Posterior cingulate gyrus (tissue), 11 donors: Measurements from ENCODE around the gene USP7.
"Not testable (repeated sequence)": the region's sequence is repeated elsewhere in the genome, so short reads cannot be mapped to it uniquely, and the experiment has no call there.

Experiments used
- DNase-seq, 10 donors: peaks; one replicate each; pipeline versions ENCODE4 v3.0.0 to v3.0.0-alpha.2; 2020 to 2021; ENCODE audit warnings: mixed read lengths in 3 of 10
- intact Hi-C: fragments of 100-400 bp; cut with DNase I; formaldehyde crosslinking; loops from one replicate; pipeline ENCODE4 v1.15.1; 2023

The USP7 gene

DNA sequence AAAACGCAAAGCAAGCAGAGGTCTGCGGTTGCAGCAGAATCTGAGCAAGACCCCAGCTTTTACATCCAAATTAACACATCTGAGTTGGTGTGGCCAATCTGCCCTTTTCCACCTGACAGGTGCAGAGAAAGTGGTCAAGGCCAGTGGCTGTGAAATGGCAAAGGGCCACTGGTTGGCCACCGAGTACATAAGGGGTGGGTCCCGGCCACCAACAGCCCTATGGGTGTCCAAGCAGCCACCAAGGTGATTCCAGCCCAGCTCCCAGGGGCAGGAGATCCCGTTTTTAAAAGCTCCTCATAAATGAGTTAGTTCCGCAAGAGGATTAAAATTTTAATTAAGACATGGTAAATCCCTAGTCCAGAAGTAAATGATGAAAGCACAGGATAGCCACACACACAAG lies 29.1 kb downstream of the USP7 start:
- intact Hi-C loops, result no loop called here

DNA sequence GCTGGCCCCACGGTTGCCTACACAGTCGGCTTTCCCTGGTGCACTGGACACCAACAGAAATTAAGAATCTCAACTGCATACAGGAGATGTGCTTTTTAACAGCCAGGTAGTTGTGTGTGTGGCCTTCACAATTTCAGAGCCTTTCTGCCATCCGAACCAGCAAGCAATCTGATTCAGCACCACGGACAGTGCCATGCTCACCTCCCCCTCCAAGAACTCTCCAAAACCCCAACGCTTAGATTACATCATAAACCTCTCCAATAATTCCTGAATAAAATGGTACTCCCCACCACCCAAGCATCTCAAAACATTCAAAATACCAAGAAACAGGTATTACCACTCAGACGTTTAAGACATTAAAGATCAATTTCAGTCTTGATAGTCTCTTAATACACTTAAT lies 31.8 kb downstream of the USP7 start:
- peak in 2 of 10 donors; percentile 40 to 84 for DNase-seq

More for the DNA sequence above, 29.1 kb downstream of the USP7 start:
- DNase-seq, result peak in 1 of 10 donors; percentile 66

DNA sequence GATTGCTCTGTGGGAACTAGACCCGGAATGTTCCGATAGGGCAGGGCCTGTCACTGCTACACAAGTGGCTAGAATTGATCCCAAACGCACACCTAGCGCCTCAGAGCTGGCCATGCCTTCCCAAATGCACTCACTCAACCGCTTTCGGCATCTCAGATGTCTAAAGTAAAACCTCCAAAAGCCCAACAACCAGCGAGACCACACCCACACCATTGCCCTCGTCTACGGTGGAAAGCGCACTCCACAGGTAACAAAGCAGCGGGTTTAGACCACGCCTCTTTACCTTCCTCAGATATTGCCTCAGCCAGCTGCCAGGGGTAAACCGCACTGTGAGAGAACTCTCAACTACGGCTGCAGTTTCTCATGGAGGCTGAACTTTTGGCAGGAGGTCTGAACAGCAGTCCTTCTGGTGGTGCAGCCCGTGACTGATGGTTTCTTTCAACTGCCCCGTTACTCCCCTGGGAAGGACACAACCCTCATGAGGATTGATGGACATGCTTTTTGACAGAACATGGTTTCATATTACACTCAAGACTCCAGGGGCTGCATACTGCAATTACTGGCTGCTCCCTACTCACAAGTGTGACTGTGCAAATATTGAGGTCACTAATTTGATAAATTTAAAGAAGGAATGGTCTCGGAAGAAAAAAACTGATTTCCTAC lies 34.5 kb downstream of the USP7 start:
- no peak for DNase-seq
- intact Hi-C loops, result no loop called here

More for the DNA sequence above, 31.8 kb downstream of the USP7 start:
- intact Hi-C loops, result no loop called here

DNA sequence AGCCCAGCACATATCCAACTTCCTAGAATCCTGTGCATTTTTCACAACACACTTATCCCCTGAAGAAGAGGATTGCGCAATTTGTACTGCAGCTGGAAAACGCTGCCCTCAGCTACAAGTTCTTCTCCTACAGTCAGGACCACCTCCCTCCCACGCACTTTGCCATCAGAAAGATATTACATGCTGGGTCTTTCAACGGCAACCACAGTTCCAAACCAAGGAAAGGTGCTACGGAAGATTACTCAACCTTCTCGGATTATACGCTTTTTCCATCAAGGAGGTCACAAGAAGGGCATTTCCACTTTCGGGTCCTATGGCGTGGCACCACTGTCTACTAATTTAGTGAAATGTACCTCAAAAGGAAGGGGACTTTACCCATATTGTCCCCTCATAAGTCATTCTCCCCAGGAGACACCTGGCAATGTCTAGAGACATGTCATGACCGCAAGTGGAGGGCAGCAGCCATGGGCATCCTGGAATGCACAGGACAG lies 35.2 kb downstream of the USP7 start:
- peak in 1 of 10 donors; percentile 54 for DNase-seq
- intact Hi-C loops, result no loop called here

DNA sequence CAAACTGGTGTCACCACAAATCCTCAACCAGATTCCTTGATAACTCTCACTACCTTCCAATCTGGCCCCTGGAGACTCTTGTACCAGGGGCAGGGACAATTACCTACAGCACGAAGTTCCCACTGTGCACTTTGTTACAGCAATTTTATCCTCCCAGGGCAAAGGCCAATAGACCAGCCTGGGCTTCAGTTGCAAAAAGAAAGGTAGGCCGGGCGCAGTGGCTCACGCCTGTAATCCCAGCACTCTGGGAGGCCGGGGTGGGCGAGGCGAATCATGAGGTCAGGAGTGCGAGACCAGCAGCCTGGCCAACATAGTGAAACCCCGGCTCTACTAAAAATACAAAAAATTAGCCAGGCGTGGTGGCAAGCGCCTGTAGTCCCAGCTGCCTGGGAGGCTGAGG lies 36.9 kb downstream of the USP7 start:
- intact Hi-C loops, result no loop called here
- DNase-seq, result peak in 1 of 10 donors; percentile 64

DNA sequence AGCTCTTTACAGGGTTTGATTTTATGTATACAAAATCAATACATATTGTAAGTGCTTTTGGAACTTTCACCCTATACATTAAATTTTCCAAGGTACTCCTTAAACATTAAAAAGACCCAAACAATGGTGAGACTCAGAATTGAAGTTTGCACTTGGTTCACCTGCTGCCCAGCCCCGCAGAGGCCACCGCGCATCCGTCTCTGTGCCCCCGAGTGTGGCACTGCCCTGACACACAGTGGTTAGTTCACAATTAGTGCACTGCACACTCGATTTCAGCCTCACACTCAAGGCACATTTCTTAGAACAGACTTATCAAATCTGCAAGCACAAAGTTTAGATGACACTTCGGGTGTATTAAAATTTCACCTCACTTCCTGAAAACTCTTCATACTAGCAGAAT lies 38.3 kb downstream of the USP7 start:
- intact Hi-C loops, result no loop called here

DNA sequence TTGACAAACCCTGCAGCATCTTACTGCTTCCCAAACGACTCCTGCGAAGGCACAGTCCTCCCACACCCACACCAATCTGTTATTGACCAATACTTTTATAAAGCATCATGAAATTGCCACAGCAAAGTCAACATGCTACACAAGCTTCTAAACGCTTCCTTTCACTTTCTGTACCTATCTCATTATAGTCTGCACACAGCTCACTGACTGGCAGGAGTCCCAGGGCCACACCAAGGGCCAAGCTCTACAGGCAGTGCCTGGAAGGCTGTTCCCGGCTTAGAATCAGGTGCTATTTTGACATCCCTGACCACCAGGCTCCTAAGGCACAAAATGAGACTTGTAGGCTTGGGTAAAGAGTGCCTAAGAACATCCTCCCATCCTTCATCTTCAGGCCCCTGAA lies 39.5 kb downstream of the USP7 start:
- intact Hi-C loops, result no loop called here
- DNase-seq, result peak in 2 of 10 donors; percentile 20 to 32

More for the DNA sequence above, 38.3 kb downstream of the USP7 start:
- DNase-seq, result peak in 1 of 10 donors; percentile 59

DNA sequence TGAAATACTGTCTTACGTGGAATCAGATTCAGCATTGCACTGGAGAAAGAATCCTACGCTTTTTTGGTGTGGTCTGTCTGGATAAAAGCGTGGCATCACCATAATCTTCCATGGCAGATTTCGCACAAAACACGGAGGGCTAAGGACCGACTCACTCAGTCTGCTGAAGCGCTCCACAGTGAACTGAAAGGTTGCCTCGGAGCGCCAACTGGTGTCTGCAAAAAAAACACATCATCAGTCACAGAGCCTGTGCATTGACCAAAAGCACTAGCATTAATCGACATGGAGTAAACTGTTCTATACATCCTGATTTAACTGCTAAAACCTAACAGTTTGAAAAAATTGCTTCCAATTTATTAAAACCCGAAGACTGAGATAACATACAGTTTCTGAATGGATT lies 40.5 kb downstream of the USP7 start:
- intact Hi-C loops, result no loop called here
- peak in 8 of 10 donors; percentile 23 to 90 (median 42) for DNase-seq

DNA sequence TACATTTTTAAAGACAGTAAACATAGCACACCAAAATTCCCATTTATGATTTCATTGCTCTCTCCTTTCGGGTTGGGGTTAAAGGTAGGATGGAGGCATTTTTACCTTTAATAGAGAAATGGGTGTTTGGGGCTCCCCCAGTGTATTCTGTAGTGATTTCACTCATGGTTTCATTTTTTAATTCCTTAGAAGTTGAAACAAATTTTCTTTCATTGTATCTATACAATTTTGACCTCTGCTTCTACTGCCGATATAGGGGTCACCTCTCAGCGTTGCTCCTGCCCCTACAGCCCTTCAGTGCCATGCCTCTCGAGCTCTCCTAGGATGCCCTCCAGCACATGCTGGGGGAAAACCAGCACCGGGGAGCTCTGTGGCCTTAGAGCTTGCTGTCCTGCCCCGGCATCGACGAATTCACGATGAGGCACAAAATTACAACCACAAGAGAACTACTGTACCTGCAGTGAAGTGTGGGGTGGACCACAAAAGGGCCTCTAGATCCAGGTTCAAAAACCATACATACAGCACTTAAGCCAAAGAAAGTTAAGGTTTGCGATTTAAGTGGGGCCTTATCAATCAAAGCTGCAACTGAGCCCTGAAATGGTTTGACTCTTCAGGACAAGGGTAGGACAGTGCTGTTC lies 42.2 kb downstream of the USP7 start:
- DNase-seq, result no peak
- intact Hi-C loops, result no loop called here

DNA sequence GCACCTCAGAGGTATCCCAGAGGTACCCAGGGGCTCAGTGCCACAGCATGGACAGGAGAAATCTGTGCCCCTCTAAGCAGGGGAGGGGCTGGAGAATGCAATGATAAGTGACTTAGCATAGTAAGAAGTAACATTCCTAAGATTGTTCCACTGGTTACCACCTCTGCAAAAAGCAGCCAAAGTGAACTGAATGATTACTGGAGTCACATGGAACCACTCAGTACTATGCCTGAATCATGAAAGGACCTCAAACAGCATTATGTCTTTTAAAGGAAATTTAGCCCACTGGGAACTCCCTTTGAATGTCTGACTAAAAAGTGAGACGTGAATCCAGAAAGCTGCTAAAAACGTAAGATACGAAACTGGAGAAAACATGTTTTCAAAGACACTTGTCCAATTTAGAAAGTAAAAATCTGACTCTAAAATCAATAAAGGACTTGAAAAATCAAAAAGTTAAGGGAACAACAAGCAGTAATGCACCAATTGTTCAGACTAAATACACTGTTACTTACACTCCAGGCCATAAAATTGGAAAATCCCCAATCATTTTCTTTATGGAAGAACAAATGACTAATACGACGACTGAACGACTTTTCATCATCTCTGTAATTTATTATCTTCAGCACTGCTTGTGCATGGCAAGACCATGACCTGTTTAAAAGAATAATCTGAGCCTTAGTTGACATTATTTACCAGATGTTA lies 42.9 kb downstream of the USP7 start:
- intact Hi-C loops, result no loop called here
- no peak for DNase-seq

DNA sequence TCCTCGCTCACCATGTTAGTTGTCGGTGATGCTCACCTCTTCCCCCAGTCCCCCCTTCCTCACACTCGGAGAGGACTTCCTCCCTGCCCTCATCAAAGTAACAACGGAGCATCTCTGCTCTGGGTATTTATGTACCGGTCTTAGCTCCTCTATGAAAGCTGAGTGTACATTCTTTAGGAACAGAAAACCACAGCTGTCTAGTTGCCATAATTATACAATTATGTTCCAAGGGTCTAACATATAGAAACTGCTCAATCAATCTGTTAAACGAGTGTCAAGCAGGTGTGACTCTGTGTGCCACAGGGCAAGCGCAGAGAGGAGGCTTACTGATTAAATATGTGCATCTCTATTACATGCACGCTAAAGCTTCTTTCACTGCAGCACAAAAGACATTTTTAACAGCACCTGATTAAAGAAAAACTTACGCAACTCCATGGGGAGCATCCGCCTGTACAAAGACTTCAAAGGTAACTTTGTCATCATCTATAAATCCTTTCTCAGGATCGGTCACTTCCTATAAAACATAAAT lies 43.7 kb downstream of the USP7 start:
- no peak for DNase-seq
- intact Hi-C loops, result no loop called here

DNA sequence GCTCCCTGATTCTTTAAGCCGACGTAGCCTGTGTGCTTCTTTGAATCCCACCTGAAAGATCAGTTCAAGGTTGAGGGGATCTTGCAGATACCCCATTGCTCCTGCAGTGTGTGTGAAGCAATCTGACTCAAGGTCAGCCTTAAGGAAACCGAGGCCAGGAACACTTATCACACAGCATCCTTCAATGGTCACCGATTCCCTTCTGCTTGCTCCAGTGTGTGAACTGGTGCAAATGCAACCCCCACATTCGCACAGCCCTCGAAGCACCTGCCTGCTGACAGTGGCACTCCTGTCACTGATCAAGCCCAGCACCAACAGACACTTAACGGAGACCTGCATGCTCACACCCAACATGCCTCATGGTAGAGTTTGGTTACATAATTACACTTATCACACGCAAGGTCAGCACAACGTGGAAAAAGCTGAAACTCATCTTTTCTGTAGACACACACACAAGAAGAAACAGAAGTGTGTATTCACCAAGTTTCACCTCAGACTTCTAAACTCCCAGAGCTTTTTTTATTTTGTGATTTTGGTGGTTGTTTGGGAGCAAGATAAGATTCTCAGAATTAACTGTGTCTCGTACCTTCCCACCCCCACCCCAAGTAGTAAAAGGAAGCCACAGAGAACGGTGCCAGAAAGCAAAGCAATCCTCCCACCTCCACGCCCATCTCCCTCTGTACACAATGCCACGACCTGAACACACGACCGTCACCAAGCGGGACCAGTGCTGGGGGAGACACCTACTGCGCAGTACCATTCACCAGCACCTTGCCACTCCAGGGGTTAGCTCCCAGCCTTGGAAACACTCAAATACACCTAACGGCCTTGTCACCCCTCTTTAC lies 44.4 kb downstream of the USP7 start:
- DNase-seq, result no peak
- intact Hi-C loops, result no loop called here

DNA sequence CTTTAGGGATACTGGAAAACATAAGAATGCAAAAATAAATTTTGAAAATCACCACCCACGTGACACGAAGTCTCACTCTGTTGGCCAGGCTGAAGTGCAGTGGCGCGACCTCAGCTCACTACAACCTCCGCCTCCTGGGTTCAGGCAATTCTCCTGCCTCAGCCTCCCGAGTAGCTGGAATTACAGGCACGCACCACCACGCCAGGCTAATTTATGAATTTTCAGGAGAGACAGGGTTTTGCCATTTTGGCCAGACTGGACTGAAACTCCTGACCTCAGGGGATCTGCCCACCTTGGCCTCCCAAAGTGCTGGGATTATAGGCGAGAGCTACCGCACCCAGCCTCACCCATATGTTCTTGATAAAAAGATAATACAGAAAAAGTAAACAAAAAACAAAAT lies 46.4 kb downstream of the USP7 start:
- intact Hi-C loops, result not testable (repeated sequence)
- DNase-seq, result peak in 1 of 10 donors; percentile 74

DNA sequence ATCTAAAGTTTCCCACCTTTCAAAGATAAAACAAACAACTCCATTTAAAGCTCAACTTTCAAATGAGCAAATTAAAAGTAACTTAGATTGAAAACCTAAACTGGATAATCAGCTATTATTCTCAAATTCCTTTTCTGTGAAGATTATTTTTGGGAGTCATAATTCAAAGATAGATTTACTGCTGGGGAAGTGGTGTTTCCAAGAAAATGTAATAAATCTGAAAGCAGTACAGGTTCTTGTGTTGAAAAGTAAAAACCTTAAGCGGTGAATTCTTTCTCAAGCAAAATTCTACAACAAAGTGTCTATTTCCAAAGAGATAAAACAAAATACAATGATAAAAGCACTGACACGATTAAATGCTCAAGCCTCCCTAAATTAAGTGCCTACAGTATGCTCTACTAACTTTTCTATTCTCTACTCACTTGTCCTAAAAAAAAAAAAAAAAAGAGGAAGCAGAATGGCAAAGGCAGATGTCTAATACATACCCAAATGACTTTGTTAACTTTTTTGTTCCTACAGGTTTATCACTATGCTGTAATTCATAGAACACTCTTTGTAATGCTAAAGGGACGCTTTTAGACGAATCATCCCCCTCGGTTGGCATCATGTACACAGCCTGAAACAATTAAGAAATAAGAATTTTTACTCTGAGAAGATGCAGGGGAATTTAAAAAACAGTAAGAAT lies 47.0 kb downstream of the USP7 start:
- intact Hi-C loops, result no loop called here
- no peak for DNase-seq

DNA sequence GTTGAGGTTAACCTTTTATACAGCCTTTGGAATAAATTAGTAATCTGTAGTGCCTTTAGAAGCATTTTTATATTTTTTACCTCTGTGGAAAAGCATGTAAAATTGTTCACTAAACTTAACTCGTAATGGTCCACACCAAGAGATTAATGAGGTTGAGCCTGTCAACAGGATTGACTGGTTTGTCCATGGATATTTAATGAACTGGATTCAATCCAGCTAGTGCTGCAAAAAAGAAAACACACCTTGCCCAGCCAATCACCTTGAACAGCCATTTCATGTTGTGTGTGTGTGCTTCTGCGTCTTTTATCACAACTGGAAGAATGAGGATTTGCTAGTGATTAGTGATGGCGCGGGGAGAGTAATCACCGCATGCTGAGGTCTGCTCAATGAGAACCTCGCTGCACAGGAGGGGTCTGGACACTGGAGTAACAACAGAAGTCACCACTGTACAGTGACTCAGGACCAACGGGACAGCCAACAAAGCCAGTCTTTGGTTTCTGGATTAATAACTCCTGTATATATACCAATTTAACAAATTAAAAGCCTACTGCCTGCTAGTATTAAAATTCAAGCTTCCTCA lies 47.9 kb downstream of the USP7 start:
- intact Hi-C loops, result no loop called here

DNA sequence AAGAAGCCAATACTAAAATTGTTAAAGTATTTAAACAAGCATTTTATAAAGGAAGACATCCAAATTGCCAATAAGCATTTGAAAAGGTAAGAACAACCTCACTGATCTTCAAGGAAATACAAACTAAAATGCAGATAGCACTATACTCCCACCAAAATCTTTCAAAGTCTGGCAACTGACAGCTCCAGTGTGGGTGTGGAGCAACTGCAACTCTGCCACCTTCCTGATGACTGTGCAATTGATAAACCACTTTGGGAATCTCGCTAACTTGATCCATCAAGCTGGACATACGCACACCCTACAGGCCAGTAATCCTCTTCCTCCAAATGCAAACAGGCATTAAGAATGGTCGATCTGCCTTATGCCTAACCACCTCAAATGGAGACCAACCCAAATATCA lies 49.6 kb downstream of the USP7 start:
- DNase-seq, result no peak
- intact Hi-C loops, result no loop called here

More for the DNA sequence above, 47.9 kb downstream of the USP7 start:
- DNase-seq, result no peak

DNA sequence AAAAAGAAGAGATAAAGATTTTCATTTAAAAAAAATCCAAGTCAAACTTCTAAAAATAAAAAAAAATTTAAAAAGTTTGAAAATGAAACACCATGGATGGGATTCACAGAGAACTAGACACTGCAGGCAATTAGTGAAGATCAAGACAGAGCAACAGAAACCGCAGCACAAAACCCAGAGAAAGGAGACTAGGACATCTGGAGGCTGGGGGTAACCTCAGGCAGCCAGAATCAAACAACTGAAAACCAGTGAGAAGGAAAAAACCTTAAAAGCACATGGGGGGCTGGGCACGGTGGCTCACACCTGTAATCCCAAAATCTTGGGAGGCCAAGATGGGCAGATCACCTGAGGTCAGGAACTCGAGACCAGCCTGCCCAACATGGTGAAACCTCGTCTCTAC lies 50.9 kb downstream of the USP7 start:
- DNase-seq, result peak in 1 of 10 donors; percentile 44
- intact Hi-C loops, result no loop called here

DNA sequence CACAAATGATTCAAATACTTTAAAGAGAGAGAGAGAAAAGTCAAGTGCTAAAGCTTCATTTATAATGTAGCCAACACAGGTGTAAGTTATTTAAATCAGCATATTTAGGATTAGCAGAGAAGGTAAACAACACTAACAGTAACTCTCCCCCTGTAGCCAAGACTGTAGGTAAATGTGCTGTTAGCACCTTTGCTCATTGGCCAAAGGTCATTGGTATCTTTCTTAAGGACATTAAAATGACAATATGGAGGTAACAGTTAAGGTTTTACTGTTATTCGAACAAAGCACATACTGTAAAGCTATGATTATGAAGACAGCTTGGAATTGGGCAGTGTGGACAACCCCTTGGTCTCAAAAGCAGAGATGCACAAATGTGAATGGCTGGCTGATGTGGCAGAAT lies 52.9 kb downstream of the USP7 start:
- DNase-seq, result no peak
- intact Hi-C loops, result no loop called here

DNA sequence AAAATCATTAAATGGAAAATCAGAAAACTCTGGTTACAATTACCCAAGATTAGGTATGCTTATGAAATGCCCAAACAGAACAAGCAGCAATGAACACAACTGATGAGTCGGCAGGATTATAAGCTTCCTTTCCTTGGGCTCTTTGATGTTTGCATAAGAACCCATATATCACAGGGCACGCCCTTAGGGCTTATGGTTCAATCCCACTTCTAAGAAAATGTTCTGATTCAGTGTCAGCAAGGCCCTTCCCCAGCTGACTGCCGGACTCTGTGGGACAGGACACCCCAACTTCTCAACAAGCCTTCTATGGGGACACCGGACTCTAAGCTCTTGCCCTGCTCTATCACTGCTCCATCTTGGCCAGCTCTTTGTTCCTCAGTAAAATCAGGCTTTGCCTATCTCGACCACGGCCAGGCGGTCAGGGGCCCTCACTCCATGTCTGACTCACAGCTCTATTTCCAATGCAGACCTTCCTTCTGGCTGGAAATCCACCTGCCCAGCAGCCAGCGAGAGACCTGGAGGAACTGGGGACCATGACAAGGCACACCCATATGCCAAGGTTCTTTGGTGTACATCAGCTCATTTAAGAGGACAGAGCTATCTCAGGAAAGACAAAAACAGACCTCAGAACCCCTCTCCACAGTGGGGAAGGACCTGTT lies 54.8 kb downstream of the USP7 start:
- peak in 1 of 10 donors; percentile 47 for DNase-seq
- intact Hi-C loops, result no loop called here
